Measurements from ENCODE around the gene AMER3. TPM values are rescaled to one million over a fixed set of nuclear protein-coding genes. Genes with fewer than 3 reads are reported as not detected.

Gene AMER3
- total RNA-seq, 1 experiment from 2014 or later: not detected

DNA sequence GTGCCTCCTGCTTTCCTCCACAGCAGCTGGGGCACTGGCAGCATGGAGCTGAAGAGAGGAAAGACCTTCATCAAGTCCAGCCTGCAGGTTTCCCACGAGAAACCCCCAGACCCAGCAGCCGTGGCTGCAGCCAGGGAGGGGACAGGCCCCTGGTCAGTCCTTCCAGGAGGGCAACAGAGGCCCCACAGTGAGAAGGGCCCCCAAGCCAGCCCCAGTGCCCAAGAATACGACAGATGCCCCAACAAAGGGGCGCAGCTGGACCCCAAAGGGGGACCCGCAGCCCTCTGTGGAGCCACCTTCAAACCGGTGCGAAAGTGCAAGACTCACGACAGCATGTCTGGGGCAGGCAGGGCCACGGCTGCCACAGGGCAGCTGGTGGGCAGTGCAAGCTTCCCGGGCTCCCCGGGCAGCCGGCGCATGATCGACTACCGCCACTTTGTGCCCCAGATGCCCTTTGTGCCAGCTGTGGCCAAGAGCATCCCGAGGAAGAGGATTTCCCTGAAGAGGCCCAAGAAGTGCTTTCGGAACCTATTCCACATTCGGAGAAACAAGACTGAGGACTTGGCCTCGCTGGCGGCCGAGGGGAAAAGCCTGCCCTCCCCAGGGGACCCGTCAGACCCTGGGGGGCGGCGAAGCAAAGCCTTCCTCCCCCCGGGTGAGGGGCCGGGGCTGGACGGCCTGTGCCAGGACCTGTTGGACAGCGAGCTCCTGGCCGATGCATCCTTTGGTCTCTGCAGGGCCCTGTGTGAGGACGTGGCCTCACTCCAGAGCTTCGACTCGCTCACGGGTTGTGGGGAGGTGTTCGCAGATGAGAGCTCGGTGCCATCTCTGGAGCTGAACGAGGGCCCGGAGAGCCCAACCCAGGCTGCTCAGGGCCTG lies 6.9 kb downstream of the AMER3 start:
- CTCF ChIA-PET: interaction anchor here (0.7 kb wide), 1 partner anchor 13 kb away, joined by 3 read pairs; no protein-coding TSS in a partner anchor
- no peak for ATAC-seq
- Histone ChIP-seq H3K9me3 (ENCODE audit: control insufficient read depth, insufficient read depth, low read depth, low read length) (no peaks in the 10 kb centered on the region), H3K36me3 (ENCODE audit: control insufficient read depth, insufficient read depth, low read length) (no peaks in the 10 kb centered on the region), H3K4me1 (ENCODE audit: control insufficient read depth, insufficient read depth, low read length) (no peaks in the 10 kb centered on the region), H3K27me3 (ENCODE audit: control insufficient read depth, insufficient read depth, low read length) (peaks cover 5% of the 10 kb centered on the region), H3K4me3 (ENCODE audit: low read depth in 2 of 2, low read length in 2 of 2) (no peak overlapping the region), H3K27ac (ENCODE audit: low read length) (no peak overlapping the region)
- no peak for DNase-seq (ENCODE audit: low read depth, low spot score)
- BruUV-seq (replicated peaks): no TSS peak
- in situ Hi-C loops (cut with HindIII; ENCODE audit: low pct_unique_long_range_greater_than_20kb, low sequenced_read_pairs) (no loop called here), intact Hi-C loops (cut with micrococcal nuclease; ENCODE audit: unreplicated experiment) (no loop called here)
- POLR2A ChIA-PET: no interaction called here
- TF ChIP-seq, protein P1, sequence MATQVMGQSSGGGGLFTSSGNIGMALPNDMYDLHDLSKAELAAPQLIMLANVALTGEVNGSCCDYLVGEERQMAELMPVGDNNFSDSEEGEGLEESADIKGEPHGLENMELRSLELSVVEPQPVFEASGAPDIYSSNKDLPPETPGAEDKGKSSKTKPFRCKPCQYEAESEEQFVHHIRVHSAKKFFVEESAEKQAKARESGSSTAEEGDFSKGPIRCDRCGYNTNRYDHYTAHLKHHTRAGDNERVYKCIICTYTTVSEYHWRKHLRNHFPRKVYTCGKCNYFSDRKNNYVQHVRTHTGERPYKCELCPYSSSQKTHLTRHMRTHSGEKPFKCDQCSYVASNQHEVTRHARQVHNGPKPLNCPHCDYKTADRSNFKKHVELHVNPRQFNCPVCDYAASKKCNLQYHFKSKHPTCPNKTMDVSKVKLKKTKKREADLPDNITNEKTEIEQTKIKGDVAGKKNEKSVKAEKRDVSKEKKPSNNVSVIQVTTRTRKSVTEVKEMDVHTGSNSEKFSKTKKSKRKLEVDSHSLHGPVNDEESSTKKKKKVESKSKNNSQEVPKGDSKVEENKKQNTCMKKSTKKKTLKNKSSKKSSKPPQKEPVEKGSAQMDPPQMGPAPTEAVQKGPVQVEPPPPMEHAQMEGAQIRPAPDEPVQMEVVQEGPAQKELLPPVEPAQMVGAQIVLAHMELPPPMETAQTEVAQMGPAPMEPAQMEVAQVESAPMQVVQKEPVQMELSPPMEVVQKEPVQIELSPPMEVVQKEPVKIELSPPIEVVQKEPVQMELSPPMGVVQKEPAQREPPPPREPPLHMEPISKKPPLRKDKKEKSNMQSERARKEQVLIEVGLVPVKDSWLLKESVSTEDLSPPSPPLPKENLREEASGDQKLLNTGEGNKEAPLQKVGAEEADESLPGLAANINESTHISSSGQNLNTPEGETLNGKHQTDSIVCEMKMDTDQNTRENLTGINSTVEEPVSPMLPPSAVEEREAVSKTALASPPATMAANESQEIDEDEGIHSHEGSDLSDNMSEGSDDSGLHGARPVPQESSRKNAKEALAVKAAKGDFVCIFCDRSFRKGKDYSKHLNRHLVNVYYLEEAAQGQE (IDR thresholded peaks at IDR 0.05; ENCODE audit: insufficient read depth in 1 of 2, low read depth in 2 of 2, low read length in 1 of 2): no peak
- TF ChIP-seq, protein P2, sequence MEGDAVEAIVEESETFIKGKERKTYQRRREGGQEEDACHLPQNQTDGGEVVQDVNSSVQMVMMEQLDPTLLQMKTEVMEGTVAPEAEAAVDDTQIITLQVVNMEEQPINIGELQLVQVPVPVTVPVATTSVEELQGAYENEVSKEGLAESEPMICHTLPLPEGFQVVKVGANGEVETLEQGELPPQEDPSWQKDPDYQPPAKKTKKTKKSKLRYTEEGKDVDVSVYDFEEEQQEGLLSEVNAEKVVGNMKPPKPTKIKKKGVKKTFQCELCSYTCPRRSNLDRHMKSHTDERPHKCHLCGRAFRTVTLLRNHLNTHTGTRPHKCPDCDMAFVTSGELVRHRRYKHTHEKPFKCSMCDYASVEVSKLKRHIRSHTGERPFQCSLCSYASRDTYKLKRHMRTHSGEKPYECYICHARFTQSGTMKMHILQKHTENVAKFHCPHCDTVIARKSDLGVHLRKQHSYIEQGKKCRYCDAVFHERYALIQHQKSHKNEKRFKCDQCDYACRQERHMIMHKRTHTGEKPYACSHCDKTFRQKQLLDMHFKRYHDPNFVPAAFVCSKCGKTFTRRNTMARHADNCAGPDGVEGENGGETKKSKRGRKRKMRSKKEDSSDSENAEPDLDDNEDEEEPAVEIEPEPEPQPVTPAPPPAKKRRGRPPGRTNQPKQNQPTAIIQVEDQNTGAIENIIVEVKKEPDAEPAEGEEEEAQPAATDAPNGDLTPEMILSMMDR (IDR thresholded peaks at IDR 0.05): no peak
- TF ChIP-seq TCF7L2 (IDR thresholded peaks at IDR 0.05; ENCODE audit: low read depth, low read length) (no peak), SIN3A (IDR thresholded peaks at IDR 0.05; ENCODE audit: borderline replicate concordance, insufficient read depth, low read depth, low read length) (no peak), POLR2AphosphoS5 (IDR thresholded peaks at IDR 0.05; ENCODE audit: low read depth, low read length) (no peak)

DNA sequence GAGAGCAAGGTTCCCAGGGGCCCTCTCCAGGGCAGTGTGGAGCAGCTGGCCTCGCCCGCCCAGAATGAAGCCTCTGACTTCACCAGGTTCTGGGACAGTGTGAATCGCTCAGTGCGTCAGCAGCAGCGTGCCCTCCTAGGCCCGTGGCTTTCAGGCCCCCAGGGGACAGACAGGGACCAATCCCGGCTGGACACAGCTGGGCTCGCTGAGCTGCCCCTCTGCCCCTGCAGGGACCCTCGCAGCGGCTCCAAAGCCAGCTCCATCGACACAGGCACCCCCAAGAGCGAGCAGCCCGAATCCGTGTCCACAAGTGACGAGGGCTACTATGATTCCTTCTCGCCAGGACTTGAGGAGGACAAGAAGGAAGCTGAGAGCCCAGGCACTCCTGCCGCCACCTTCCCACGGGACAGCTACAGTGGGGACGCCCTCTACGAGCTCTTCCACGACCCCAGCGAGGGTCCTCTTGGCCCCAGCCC lies 7.6 kb downstream of the AMER3 start:
- intact Hi-C loops (cut with micrococcal nuclease; ENCODE audit: unreplicated experiment) (no loop called here), in situ Hi-C loops (cut with HindIII; ENCODE audit: low pct_unique_long_range_greater_than_20kb, low sequenced_read_pairs) (no loop called here)
- H3K36me3 ChIP-seq (ENCODE audit: control insufficient read depth, insufficient read depth, low read length): no peaks in the 10 kb centered on the region
- ATAC-seq (no peak), DNase-seq (ENCODE audit: low read depth, low spot score) (no peak)
- H3K27ac ChIP-seq (ENCODE audit: low read length): no peak overlapping the region
- H3K27me3 ChIP-seq (ENCODE audit: control insufficient read depth, insufficient read depth, low read length): peaks cover 2% of the 10 kb centered on the region; the same call in 1 of the 2 replicates
- TF ChIP-seq SIN3A (IDR thresholded peaks at IDR 0.05; ENCODE audit: borderline replicate concordance, insufficient read depth, low read depth, low read length) (no peak), POLR2AphosphoS5 (IDR thresholded peaks at IDR 0.05; ENCODE audit: low read depth, low read length) (no peak), TCF7L2 (IDR thresholded peaks at IDR 0.05; ENCODE audit: low read depth, low read length) (no peak)
- TF ChIP-seq, protein P1 (IDR thresholded peaks at IDR 0.05; ENCODE audit: insufficient read depth in 1 of 2, low read depth in 2 of 2, low read length in 1 of 2): no peak
- TF ChIP-seq, protein P2 (IDR thresholded peaks at IDR 0.05): no peak
- ChIA-PET CTCF (interaction anchor here (0.7 kb wide), 1 partner anchor 12 kb away, joined by 3 read pairs; no protein-coding TSS in a partner anchor), POLR2A (no interaction called here)
- H3K4me3 ChIP-seq (ENCODE audit: low read depth in 2 of 2, low read length in 2 of 2): no peak overlapping the region
- no peaks in the 10 kb centered on the region for H3K4me1 ChIP-seq (ENCODE audit: control insufficient read depth, insufficient read depth, low read length)
- no peaks in the 10 kb centered on the region for H3K9me3 ChIP-seq (ENCODE audit: control insufficient read depth, insufficient read depth, low read depth, low read length)
- no TSS peak for BruUV-seq (replicated peaks)

Data from Panc1 (cell line).